Fibroblast of skin of back (primary cell): ENCODE measurements around the gene PLPP7. TPM values are rescaled to one million over a fixed set of nuclear protein-coding genes. Genes with fewer than 3 reads are reported as not detected.
A peak's percentile ranks its signal among the peaks of the same experiment; 100 is the strongest.
"Not testable (repeated sequence)": the region's sequence is repeated elsewhere in the genome, so short reads cannot be mapped to it uniquely, and the experiment has no call there.

ENCODE experiments used
- DNase-seq: peaks from one replicate; pipeline ENCODE4 v3.0.0-alpha.2; 2013
- polyA plus RNA-seq, 2 experiments: library from polyadenylated mRNA; unstranded; fragments of 120-200 nt; gene quantifications; one replicate each; pipeline ENCODE4 v1.2.1, GENCODE V29; 2013; ENCODE audit not compliant: insufficient read length in 2 of 2

The PLPP7 gene
- polyA plus RNA-seq (2013, experiment 1 of 2; ENCODE audit: insufficient read length): 2.3 TPM
- 1.4 TPM for polyA plus RNA-seq (2013, experiment 2 of 2; ENCODE audit: insufficient read length)

DNA sequence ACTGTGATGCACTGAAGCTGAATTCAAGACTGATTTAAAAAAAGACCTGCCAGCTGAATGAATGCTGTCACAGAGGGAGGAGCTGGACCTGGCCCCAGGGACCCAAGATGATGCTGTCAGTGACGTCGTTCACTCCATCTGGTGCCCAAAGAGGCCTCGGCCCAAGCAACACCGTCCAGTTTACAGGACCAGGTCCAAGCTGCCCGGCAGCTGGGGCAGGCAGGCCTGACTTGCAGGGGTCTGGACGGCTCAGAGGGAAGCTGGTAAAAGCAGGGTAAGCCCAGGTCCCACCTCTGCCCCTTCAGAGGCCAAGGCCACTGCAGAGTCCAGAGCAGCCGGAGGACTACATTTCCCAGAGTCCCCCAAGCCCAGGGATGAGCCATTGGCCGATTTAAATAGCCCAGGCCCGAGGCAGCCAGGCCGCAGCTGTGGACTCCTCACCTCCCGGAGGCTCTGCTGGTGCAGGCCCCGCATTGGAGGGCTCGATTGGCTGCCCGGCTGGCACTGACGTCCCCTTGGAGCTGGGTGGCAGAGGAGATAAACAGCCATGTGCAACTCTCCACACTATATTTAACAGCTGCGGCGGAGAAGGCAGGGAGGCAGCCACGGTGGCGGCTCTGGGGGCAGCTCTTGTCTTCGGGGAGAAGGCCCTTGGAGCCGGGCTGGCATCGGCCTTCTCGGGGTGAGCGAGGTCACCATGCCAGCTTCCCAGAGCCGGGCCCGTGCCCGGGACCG lies at the start of gene PLPP7:
PLPP7 (plus strand) TSS at position 423 of the 735 bp plus-strand sequence; CDS start at position 698, 275 bp downstream.
- peak; percentile 66 for DNase-seq

DNA sequence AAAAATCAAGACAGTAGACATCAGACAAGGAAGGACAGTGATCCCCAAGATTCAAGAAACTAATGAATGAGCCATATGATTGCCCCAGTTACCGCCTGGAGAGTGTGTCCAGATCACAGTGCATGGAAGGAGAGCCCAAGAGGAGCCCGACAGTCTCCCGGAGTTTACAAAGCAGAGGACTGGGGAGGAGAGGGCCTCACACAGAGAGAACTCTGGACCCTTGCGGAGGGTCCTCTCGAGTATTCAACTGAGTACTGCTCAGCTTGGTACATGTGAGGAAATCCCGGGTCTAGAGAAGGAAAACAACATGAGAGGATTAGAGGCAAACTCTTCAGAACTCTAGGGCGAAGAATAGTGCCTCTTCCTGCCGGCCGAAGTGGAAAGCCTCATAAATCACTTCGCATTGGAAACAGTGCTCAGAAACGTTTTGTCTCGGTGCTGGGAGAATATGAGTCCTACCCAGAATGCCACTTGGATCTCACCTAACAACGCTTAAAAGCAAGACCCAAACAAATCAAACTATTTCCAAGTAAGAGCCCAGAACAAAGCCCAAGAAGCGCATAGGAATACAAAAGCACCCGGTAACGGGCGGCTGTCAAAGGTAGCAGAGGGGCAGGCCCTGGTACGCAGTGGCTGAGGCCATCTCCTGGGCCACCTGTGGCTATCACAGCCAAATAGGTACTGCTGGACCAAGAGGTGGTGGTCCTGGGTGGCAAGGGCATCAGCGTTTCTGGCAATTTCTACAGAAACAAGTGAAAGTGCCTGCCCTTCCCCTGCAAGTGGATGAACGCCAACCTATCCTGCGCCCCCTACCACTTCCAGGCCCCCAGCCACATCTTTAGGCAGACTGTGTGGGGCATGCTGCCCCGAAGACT lies 49.2 kb upstream of the PLPP7 start:
- no peak for DNase-seq

DNA sequence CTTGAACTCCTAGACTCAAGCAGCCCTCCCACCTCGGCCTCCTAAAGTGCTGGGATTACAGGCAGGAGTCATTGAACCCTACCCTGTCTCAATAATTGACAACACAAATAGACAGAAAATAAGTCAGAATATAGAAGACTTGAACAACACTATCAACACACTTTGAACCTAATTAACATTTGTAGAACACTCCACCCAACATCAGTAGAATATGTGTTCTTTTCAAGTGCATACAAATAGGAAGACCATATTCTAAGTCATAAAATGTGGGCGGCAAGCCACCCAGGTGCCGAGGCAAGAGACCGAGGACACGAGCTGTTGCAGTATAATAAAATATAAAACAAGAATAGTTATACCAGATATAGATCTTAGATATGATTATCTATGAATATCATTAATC lies 45.2 kb upstream of the PLPP7 start:
- DNase-seq: not testable (repeated sequence)

DNA sequence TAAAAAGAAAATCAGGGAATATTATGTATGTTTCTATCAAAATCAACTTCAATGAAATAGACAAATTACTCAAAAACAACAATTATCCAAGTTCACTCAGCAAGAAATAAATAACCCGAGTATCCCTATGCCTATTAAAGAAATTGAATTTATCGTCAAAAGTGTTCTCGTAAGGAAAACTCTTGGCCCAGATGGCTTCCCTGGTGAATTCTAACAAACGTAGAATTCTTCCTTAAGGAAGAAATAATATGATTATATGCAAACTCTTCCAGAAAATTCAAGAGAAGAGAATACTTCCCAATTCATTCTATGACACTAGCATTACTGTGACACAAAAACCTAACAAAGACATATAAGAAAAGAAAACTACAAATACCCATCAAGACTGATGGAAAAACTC lies 42.9 kb upstream of the PLPP7 start:
- DNase-seq: no peak

DNA sequence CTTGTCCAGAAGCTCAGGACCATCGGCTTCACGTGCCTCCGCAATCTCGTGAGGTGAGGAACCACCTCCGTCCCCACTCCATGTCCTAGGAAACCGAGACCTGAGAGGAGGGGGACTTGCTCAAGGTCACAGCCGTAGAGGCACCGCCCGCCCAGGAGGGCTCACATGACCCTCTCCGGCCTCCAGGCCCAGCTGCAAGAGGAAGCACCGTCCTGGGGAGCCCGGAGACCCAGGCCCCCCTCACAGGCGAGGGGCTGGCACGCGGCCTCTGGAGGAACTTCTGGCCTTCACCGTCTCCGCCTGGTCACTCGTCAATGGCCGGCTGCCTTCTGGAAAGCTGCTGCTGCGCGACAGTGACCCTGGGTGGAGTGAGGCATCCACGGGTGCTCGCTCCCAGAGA lies 37.4 kb upstream of the PLPP7 start:
- no peak for DNase-seq

DNA sequence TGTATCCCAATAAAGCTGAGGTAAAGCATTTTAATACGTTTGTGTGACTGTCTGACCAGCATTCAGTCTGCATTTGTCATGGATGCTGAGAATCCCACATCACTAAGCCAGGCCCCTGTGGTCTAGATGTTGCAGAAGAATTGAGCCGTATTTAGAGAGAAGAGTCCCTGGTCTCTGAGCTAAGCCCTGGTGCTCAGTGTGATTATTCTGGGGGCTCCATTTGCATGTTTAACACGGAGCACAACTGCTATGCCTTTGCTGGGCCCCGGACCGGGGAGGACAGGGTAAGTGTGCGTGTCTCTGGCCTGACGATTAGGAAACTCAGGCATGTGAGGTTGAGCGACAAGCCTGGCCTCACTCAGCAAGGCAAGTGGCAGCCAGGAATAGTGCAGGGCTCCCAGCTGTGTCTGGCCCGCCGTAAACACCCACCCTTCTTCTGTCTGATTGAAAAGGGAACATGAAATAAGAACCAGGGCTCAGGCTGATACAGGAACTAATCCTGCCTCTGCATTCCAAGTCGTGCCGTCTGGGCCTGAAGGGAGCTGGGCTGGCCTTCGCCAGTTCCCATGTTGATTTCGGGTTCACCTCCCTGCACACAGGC lies 35.5 kb upstream of the PLPP7 start:
- peak; percentile 40 for DNase-seq

DNA sequence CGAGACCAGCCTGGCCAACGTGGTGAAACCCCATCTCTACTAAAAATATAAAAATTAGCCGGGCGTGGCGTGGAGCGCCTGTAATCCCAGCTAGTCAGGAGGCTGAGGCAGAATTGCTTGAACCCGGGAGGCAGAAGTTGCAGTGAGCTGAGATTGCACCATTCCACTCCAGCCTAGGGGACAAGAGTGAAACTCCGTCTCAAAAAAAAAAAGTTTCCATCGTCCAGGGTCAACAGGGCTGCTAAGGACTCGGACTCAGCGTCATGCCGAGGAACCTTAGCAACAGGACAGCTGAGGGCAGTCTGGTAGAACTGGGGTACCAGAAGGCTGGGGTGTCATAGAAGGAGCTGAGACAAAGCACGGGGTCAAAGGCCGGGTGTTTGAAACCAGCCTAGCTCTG lies 34.9 kb upstream of the PLPP7 start:
- DNase-seq: no peak

DNA sequence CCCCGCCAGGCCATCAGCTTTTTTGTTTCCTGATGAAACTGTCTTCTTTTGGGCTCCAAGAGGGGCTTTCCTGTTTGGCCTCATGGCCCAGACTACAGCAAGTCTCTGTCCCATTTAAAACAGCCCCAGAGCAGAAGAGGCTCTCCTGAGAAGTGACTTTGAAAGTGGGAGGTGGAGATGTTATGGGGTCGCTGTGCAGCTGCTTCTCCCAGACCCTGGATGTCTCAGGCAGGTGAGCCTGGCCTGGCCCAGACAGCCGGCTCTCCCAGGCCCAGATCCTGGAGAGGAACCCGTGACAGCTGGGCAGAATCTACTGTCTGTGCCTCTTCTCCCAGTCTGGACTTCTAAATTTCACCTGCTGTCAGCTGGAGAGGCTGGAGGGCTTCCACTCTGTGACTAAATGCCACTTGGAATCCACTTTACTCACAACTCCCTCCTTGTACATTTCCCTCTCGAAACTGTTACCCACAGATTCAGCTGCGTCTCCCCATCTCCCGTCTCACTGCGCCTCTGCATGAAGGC lies 33.8 kb upstream of the PLPP7 start:
- no peak for DNase-seq

DNA sequence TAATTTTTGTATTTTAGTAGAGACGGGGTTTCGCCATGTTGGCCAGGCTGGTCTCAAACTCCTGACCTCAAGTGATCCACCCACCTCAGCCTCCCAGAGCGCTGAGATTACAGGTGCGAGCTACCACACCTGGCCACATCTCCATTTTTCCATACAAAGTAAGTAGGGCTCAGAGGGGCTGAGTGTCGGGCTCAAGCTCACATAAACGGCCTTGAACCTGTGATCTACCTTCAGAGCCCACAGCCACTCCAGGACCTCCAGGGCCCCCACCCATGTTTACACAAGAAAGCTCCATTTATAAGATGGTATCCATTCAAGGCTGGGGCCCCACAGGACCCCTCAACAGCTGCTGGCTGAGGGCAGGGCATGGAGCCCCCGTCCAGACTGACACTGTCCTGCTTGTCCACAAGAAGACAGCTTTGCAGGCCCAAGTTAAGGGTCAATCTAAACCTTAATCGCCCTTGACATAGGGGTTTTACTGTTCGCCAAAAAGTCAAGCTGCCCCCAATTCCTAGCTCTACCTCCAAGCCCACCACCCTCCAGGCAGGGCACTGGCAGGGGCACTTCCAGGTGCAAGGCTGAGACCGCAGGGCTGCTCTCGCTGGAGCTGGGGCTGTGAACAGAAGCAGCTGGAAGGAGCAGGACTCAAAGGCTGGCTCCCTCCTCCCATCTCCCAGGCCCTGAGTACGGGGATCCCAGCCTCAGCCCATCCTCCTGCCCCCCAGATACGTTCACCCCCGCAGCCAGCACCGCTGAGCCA lies 32.1 kb upstream of the PLPP7 start:
- DNase-seq: no peak

DNA sequence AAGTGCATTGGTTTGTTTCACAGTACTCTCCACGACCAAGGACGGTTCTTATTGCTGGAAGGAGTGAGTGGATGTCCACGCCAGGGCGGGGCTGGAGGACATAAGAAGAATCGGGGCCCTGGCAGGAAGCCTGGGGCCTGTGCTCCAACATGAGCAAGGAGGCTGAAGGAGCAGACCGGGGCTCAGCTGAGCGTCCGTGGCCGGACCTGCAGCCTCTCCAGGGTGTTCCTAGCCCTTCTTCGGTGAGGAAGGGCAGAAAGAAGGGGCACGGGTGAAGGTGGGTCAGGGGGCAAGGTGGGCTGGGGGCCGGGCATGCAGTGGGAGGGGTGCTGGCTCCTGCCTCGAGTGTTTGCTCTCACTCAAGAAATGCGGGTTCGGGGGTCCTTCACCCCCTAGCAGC lies 31.3 kb upstream of the PLPP7 start:
- DNase-seq: no peak

DNA sequence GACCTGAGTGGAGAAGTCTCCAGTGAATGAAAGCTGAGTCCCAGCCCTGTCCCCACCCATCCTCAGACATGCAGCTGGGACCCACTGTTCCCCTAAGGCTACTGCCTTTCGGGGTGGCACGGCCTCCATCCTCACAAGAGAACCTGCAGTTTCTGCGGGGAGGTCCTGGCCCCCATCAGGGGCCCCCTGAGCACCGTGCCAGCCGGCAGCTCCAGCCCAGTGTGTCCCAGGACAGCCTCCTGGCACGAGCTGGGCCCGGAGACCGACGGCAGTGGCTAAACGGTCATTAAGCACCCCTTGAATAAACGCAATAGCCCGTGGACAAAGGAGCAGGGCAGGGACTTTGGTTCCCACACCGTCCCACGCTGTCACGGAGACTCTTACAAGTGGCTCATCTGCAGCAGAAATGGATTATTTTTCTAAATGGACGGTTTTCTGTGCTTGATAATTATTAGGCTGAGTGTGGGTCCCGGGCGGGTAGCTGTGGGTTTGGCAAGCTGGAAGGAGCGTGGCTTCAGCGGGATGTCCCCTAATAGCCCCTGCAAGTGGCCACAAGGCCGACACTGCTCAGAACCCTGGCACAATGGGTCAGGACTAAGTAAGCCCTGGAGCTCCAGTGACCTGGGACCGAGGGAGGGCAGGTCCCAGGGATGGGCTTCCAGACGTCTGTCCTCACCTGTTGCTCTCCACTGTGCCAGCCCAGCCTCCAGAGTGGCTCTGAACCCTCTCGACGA lies 30.7 kb upstream of the PLPP7 start:
- no peak for DNase-seq

DNA sequence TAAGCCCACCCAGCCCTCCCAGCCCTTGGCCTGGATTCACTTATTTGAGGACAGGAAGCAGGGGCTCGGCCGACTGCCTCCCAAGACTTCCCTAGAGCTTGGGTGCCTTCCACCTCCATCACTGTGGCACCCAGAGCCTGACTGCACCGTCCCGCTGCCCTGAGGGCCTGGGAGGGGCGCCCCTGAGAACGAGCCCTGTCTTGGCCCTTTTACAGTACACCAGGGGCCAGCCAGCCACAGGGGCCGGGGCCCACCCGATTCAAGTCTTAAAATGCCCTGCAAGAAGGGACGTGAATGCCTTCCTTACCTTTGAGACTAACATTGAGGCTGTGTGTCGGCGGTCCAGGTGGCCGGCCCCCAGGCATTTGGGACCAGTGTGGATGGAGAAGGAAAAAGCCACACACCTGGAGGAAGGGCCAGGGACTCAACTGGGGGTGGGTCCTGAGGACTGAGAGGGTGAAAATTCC lies 30.1 kb upstream of the PLPP7 start:
- DNase-seq: no peak

DNA sequence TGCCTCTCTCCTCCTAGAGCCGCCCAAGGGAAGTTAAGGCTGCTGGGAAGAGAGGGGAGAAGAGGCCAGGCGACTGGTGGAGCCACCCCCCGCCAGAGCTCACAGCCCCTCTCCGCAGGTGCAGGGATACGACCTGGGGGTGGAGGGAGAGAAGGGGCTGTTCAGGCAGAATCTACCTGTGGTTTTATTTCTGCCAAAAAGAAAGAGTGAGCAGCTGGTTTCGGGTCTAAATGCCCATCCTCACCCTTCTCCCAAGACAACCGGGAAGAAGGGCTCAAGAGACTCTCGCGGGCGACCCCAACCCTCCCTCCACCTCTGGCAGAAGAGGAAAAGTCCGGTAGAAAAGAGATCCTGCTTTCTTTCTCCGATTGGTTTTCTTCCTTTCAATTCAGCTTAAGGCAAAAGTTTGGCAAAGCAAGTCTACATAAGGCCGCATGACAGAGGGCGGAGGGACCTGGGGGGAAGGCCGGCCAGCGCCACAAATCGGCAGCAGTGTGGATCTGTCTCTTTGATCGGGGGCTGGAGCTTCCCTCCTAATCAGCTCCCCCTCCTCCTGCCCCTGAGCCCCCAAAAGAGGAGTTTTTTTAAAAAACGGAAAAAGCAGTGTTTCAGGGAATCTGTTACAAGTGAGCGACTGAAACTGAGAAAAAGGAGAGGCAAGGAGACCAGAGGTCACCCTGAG lies 29.5 kb upstream of the PLPP7 start:
- DNase-seq: no peak

DNA sequence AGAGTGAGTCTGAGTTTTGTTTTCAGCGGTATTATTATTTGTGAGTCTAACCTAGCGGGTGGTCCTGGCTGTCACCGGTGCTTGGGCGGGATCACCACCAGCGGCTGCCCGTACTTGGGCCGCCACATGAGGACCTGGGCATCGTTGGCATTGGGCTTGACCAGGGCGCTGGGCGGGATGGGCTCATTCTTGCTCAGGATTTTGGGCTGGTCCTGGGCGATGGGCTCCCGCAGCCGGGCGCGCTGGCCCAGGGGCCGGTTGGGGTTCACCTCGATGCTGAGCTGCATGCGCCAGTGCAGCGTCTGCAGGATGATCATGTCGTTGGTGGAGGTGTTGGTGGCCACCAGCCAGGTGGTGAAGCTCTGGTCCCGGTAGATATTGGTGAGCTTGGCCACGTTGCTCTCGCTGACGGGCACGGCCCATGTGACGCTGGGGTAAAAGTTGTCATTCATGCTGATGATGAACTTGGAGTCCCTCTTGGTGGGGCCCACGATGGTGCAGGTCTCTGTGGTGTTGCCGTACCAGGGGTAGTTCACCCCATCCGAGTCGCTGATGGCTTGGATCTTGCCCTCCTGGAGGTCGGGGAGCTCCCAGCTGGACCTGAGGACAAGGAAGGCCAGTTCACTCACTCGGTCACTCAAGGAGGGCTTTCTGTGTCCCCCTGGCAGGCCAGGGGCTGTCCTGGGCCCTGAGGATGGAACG lies 28.6 kb upstream of the PLPP7 start:
- DNase-seq: no peak

DNA sequence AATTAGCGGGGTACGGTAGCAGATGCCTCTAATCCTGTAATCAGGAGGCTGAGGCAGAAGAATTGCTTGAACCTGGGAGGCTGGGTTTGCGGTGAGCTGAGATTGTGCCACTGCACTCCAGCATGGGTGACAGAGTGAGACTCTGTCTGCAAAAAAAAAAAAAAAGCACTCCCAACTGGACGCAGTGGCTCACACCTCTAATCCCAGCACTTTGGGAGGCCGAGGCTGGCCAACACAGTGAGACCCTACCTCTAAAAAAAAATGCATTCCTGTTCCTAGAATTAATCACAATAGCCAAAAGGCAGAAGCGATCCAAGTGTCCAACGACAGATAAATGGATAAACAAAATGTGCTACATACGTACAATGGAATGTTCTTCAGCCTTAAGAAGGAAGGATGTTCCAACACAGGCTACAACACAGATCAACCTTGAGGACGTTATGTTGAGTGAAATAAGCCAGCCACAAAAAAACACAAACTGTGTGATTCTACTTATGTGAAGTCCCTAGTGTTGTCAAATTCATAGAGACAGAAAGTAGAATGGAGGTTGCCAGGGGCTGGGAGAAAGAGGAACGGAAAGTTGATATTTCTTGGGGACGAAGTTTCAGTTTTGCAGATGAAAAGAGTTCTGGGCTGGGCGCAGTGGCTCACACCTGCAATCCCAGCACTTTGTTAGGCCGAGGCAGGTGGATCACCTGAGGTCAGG lies 27.0 kb upstream of the PLPP7 start:
- DNase-seq: no peak

DNA sequence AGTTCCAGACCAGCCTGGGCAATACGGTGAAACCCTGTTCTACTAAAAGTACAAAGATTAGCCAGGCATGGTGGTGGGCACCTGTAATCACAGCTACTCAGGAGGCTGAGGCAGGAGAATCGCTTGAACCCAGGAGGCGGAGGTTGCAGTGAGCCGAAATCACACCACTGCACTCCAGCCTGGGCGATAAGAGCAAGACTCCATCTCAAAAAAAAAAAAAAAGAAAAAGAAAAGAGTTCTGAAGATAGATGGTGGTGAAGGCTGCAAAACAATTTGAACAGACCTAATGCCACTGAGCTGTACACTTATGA lies 26.5 kb upstream of the PLPP7 start:
- not testable (repeated sequence) for DNase-seq

DNA sequence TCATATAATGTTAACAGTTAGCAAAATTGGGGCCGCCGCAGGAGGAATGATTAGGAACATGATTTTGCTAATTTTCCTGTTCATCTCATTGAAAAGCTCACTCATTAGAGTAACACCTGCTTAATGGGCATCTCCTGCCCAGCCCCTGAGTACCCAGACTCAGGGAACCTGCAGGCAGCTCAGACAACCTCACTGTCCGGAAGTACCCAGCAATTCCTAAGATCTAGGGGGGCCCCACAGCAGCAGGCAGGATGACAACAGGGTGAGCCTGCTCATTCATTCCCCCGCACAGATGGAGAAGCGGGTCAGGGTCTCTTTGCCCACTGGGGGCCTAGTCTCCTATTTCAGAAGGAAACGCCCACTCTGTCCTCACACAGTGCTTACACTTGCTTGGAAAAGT lies 25.8 kb upstream of the PLPP7 start:
- no peak for DNase-seq

DNA sequence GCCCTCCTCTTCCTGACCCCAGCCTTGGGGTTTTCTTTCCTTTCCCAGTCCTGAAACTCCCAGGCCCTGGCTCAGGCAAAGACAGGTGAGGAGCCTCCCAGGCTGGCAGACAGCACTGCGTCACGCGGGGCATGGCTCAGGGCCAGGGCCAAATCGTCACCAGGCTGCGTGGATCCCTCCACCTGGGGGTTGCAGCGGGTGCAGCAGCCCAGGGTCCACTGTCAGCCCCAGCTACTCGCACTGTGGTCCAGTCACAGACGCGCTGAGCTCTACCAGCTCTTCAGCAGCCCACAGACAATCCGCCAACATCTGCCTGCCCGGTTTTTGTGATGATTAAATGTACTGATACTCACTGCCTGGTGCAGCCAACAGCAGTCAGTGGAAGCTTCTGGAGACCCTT lies 25.3 kb upstream of the PLPP7 start:
- no peak for DNase-seq
